Activated CD4-positive, alpha-beta T cell treated with anti-CD3 and anti-CD28 coated beads, Interleukin-2, amount 10 ng/mL, durations not matched to agents 24 days and 14 days (primary cell): ENCODE data around the gene PNPLA7. TPM values are rescaled to one million over a fixed set of nuclear protein-coding genes. Genes with fewer than 3 reads are reported as not detected.

Source experiments
- DNase-seq: peaks from one replicate; pipeline ENCODE4 v3.0.0; 2022
- H3K27ac Mint-ChIP-seq: one replicate; pipeline ENCODE4 v1.8.0; 2022; ENCODE audit warnings: mild to moderate bottlenecking, mixed read lengths
- H3K27me3 Mint-ChIP-seq: one replicate; pipeline ENCODE4 v1.8.0; 2022; ENCODE audit warnings: mixed read lengths
- H3K36me3 Mint-ChIP-seq: one replicate; pipeline ENCODE4 v1.8.0; 2022; ENCODE audit warnings: low read depth, mild to moderate bottlenecking, mixed read lengths
- H3K4me1 Mint-ChIP-seq: one replicate; pipeline ENCODE4 v1.8.0; 2021; ENCODE audit warnings: mixed read lengths
- H3K4me3 Mint-ChIP-seq: one replicate; pipeline ENCODE4 v1.8.0; 2022; ENCODE audit warnings: mild to moderate bottlenecking, moderate library complexity, mixed read lengths
- H3K9me3 Mint-ChIP-seq: one replicate; pipeline ENCODE4 v1.8.0; 2021; ENCODE audit warnings: mixed read lengths
- intact Hi-C: fragments of 100-400 bp; cut with micrococcal nuclease; formaldehyde crosslinking; loops from one replicate; pipeline ENCODE4 v1.15.1; 2023
- total RNA-seq: library from RNA; stranded (reverse); gene quantifications from 2 replicates; pipeline ENCODE4 v1.2.3, GENCODE V29; 2022

The PNPLA7 gene
- total RNA-seq, 1 donor from 2014 or later: 1.7 TPM

DNA sequence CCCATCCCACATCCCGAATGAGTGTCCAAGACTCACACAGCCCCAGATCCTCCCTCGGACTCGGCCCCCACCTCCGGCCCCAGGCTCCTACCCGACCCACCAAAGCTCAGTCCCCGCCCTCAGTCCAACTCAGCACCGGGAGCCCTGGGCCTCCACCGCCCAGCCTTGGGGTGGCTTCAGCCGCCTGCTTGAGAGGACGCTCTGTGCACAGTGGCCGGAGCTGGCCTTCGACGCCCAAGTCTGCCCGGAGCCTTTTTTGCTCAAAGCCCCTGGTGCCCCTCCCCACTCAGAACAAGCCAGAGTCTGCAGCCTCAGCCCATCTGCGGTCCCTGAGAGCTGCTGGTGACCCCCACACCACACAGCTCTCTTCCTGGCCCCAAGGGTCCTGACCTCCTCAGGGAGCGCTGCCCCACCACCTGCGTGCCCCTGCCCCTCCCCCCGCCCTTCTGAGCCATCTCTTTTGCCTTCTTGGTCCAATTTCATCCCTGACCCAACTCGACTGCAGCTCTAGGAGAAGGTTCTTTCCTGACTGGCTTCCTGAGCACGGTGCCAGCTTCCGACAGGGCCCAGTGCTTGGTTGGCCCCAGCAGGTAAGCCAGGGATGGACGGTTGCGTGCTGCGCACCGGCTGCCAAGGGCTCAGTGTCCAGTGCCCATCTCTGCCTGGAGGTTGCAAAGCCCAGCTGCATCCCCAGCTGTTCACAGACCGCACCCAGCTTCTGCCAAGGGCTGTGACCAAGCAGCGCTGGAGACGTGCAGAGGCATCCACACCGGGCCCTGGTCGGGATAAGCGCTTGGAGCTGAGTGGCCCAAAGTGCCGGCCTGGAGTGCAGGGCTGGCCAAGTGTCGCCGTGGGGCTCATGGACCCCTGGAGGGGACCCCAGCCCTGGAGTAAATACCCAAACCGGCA lies 63.4 kb downstream of the PNPLA7 start:
- H3K27ac Mint-ChIP-seq: no peak overlapping the region
- no peaks in the 10 kb centered on the region for H3K27me3 Mint-ChIP-seq
- no peaks in the 10 kb centered on the region for H3K9me3 Mint-ChIP-seq
- no peak overlapping the region for H3K4me3 Mint-ChIP-seq
- no peak for DNase-seq
- peaks cover 17% of the 10 kb centered on the region for H3K4me1 Mint-ChIP-seq
- H3K36me3 Mint-ChIP-seq: no peaks in the 10 kb centered on the region
- intact Hi-C loops: no loop called here

DNA sequence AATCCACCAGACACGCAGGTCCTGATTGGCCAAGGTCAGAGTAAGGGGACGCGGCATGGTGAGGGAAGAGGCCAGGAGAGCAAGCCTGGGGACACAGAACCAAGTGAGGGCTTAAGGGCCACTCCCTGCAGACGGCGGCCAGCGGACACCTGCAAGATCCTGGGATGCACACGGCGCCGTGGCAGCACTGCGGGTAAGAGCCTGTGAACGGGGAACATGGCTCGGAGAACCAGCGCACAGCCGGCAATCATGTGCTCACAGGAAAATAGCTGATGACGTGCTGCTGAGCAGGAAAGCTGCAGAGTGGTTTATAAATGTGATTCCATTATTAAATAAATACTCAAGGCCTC lies 64.1 kb downstream of the PNPLA7 start:
- no peak for DNase-seq
- H3K27me3 Mint-ChIP-seq: no peaks in the 10 kb centered on the region
- H3K27ac Mint-ChIP-seq: no peak overlapping the region
- intact Hi-C loops: no loop called here
- H3K9me3 Mint-ChIP-seq: no peaks in the 10 kb centered on the region
- H3K36me3 Mint-ChIP-seq: no peaks in the 10 kb centered on the region
- no peak overlapping the region for H3K4me3 Mint-ChIP-seq
- peaks cover 15% of the 10 kb centered on the region for H3K4me1 Mint-ChIP-seq

- H3K9me3 Mint-ChIP-seq: no peaks in the 10 kb centered on the region
- H3K4me3 Mint-ChIP-seq: no peak overlapping the region
- H3K27me3 Mint-ChIP-seq: no peaks in the 10 kb centered on the region
- H3K36me3 Mint-ChIP-seq: no peaks in the 10 kb centered on the region
- peaks cover 9% of the 10 kb centered on the region for H3K4me1 Mint-ChIP-seq
- no peak for DNase-seq
- intact Hi-C loops: no loop called here
- no peak overlapping the region for H3K27ac Mint-ChIP-seq
Measured at GRCh38 chr9:137485343-137486140, 64.7 kb downstream of the PNPLA7 start.

GRCh38 chr9:137484551-137485315 lies 65.5 kb downstream of the PNPLA7 start:
- Mint-ChIP-seq H3K27me3 (no peaks in the 10 kb centered on the region), H3K9me3 (no peaks in the 10 kb centered on the region), H3K4me3 (no peak overlapping the region), H3K27ac (no peak overlapping the region), H3K4me1 (peaks cover 7% of the 10 kb centered on the region), H3K36me3 (no peaks in the 10 kb centered on the region)
- intact Hi-C loops: no loop called here
- no peak for DNase-seq

- Mint-ChIP-seq H3K27ac (no peak overlapping the region), H3K4me1 (peaks cover 7% of the 10 kb centered on the region), H3K4me3 (no peak overlapping the region), H3K9me3 (no peaks in the 10 kb centered on the region), H3K27me3 (no peaks in the 10 kb centered on the region), H3K36me3 (no peaks in the 10 kb centered on the region)
- intact Hi-C loops: no loop called here
- DNase-seq: peak; percentile 64
Measured at GRCh38 chr9:137482094-137482781, 68.0 kb downstream of the PNPLA7 start.

GRCh38 chr9:137480686-137481683 lies 69.2 kb downstream of the PNPLA7 start:
- H3K36me3 Mint-ChIP-seq: peaks cover 2% of the 10 kb centered on the region
- no peak overlapping the region for H3K27ac Mint-ChIP-seq
- H3K4me1 Mint-ChIP-seq: peaks cover 7% of the 10 kb centered on the region
- H3K4me3 Mint-ChIP-seq: no peak overlapping the region
- no peak for DNase-seq
- no peaks in the 10 kb centered on the region for H3K27me3 Mint-ChIP-seq
- H3K9me3 Mint-ChIP-seq: peaks cover 4% of the 10 kb centered on the region
- intact Hi-C loops: no loop called here

DNA sequence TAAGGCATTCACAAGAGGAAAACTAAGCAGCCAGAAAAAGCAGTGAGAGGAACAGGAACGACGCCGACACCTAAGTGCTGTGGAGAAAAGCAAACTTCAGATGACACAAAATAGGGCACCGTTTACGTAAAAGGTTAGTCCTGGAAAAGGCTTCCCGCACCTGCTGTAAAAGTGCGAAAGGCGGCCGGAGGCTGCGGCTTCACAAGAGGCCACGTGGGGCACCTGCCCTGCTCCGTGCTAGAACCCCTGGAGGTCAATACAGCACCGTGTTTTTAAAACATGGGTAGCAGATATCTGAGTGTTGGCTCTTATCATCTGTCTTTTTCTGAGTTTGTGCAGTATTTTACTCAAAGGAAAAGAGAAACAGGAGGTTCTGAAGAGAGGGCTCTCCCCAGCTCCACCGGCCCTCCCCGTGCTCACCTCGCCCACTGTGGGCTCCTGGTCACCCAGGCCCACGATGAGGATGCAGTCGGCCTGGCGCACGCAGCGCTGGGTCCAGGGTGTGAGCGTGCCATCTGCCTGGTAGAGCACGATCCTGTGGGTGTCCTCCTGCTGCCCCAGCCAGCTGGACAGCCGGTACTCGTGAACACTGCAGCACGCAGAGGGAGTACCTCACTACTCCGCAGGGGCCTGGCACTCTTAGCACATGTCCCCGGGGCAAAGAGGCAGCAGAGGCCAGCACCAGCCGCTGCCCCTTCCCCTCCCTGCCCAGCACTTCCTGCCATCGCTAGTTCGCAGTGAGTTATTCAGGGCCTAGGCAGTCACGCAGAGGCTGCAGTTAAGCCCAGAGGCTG lies 70.1 kb downstream of the PNPLA7 start:
- peaks cover 7% of the 10 kb centered on the region for H3K4me1 Mint-ChIP-seq
- H3K27me3 Mint-ChIP-seq: no peaks in the 10 kb centered on the region
- intact Hi-C loops: no loop called here
- no peak for DNase-seq
- no peak overlapping the region for H3K4me3 Mint-ChIP-seq
- H3K9me3 Mint-ChIP-seq: peaks cover 8% of the 10 kb centered on the region
- H3K36me3 Mint-ChIP-seq: peaks cover 6% of the 10 kb centered on the region
- H3K27ac Mint-ChIP-seq: no peak overlapping the region

DNA sequence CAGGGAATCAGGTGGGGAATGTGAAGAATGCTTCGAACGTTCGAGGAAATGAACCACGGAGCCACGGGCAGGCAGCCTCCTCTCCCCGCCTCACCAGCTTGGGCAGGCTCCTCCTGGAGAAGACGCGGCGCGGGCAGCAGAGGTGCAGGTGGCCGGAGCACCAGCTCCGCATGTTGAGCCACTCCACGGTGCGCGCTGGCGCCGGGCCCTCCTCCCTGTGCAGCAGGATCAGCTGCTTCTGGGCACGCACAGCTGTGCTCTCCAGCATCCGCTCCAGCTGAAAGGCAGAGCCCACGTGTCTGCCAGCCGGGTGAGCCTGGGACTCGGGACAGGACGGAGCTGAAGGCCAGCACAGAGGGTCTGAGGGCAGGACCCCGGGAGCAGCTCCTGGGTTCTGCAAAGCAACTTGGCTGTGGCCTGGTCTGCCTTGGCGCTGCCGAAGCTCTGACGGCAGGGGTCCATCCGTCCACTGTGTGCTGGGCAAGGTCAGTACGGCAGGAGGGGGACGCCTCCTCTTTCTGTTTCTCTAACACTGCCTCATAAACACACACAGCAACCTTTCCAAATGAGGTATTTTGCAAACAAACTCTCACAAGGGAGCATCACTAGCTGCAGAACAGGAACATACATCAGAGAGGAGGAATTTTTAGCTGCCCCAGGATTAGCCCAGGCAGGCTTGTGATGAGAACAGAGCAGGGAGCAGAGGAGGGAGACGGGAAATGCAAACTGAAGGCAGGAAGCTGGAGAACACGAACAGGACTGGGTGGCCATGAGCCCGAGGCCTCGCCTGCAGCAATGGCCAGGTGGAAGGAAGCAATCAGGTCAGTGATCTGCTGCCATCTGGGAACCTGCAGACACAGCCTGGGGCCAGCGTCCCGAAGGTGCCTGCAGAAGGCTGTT lies 71.0 kb downstream of the PNPLA7 start:
- Mint-ChIP-seq H3K36me3 (peaks cover 8% of the 10 kb centered on the region), H3K4me1 (peaks cover 7% of the 10 kb centered on the region), H3K27me3 (no peaks in the 10 kb centered on the region), H3K4me3 (no peak overlapping the region), H3K9me3 (peaks cover 12% of the 10 kb centered on the region), H3K27ac (no peak overlapping the region)
- DNase-seq: no peak
- intact Hi-C loops: no loop called here

GRCh38 chr9:137478613-137478961 lies 71.6 kb downstream of the PNPLA7 start:
- intact Hi-C loops: no loop called here
- H3K9me3 Mint-ChIP-seq: peaks cover 15% of the 10 kb centered on the region
- peaks cover 7% of the 10 kb centered on the region for H3K4me1 Mint-ChIP-seq
- no peak overlapping the region for H3K27ac Mint-ChIP-seq
- H3K4me3 Mint-ChIP-seq: no peak overlapping the region
- no peak for DNase-seq
- no peaks in the 10 kb centered on the region for H3K27me3 Mint-ChIP-seq
- peaks cover 10% of the 10 kb centered on the region for H3K36me3 Mint-ChIP-seq

- peaks cover 2% of the 10 kb centered on the region for H3K27me3 Mint-ChIP-seq
- DNase-seq: no peak
- no peak overlapping the region for H3K27ac Mint-ChIP-seq
- peaks cover 12% of the 10 kb centered on the region for H3K36me3 Mint-ChIP-seq
- H3K4me3 Mint-ChIP-seq: no peak overlapping the region
- peaks cover 7% of the 10 kb centered on the region for H3K4me1 Mint-ChIP-seq
- H3K9me3 Mint-ChIP-seq: peaks cover 21% of the 10 kb centered on the region
- intact Hi-C loops: no loop called here
Measured at GRCh38 chr9:137477778-137478612, 72.2 kb downstream of the PNPLA7 start.

DNA sequence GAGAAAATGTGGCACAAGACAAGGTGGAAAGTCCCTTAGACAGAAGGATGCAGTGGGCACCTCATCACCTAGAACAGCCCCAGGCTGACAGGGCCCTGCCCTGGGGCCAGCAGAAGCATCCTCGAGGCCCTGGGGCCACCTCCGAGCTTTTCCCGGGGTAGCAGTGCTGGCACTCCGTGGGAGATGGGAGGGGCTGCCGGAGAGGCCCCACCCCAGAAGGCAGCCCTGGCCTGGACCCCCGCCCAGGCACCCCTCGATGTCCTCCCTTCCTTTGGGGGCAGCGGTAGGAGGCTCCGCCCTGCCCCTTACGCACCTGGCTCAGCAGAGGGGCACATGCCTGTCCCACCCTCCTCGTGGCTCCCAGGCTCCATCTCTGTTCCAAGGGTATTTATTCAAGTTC lies 73.3 kb downstream of the PNPLA7 start:
- H3K4me3 Mint-ChIP-seq: no peak overlapping the region
- no peak overlapping the region for H3K27ac Mint-ChIP-seq
- DNase-seq: no peak
- H3K36me3 Mint-ChIP-seq: peaks cover 12% of the 10 kb centered on the region
- H3K27me3 Mint-ChIP-seq: peaks cover 2% of the 10 kb centered on the region
- intact Hi-C loops: no loop called here
- peaks cover 2% of the 10 kb centered on the region for H3K4me1 Mint-ChIP-seq
- peaks cover 24% of the 10 kb centered on the region for H3K9me3 Mint-ChIP-seq
